HG03175 (cell line): Measurements from ENCODE around the gene GBX2.

Source experiments
- ATAC-seq: cut with Tn5 transposase; IDR thresholded peaks from one replicate; pipeline ENCODE4 v1.9.1; 2021; ENCODE audit warnings: mild to moderate bottlenecking, moderate library complexity; ENCODE audit not compliant: unreplicated experiment

Gene GBX2

GRCh38 chr2:236168110-236169080, at the start of gene GBX2:
GBX2 (minus strand) TSS chr2:236168386; CDS start chr2:236167971, 415 bp downstream.
- ATAC-seq: no peak

- ATAC-seq: no peak
These were observed 49.7 kb upstream of the GBX2 start for GRCh38 chr2:236217926-236218325.

- no peak for ATAC-seq
These were observed 48.5 kb upstream of the GBX2 start for GRCh38 chr2:236216711-236217110.

GRCh38 chr2:236215761-236216333, 47.7 kb upstream of the GBX2 start:
- ATAC-seq: no peak

DNA sequence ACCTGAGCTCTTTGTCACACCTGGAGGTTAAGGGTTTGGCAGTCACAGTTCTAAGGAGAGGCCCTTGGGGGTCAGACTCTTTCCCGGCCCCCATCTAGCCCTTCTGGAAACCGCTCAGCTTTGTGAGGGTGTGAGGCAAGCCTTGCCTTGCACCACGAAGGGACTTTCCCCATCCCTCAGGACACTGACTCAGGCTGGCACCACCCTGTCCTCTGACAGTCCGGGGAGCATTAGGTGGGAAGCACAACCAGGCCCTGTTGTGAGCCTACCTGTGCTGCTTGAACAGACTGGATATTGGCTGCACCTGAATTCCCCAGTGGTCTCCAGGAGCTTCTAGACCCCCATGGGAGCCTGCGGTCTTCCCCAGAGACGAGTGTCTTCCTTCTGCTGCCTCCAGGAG, 47.0 kb upstream of the GBX2 start:
- ATAC-seq: no peak

DNA sequence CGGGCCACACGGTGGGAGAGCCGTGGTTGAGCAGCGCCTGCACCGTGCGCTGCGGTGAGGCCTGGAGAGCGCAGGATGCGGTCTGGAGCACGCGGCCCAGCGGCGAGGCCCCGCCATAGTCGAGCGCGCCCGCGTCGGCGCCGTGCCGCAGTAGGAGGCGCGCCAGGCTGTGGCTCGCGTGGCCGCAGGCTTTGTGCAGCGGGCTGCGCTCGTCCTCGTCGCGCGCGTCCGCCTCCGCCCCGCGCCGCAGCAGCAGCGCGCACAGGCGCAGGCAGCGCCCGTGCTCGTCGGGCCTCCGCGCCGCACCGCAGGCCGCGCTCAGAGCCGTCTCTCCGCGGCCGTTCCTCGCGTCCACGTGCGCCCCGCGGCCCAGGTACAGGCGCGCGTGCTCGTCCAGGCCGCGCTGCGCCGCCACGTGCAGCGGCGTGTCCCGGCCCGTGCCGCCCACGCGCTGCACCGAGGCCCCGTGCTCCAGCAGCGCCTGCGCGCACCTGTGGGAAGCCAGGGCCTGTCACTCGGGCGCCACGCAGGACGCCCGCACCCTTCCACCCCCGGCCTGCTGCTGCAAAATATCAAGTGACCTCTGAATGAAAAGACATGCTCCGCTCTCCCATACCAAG, 46.3 kb upstream of the GBX2 start:
- no peak for ATAC-seq

DNA sequence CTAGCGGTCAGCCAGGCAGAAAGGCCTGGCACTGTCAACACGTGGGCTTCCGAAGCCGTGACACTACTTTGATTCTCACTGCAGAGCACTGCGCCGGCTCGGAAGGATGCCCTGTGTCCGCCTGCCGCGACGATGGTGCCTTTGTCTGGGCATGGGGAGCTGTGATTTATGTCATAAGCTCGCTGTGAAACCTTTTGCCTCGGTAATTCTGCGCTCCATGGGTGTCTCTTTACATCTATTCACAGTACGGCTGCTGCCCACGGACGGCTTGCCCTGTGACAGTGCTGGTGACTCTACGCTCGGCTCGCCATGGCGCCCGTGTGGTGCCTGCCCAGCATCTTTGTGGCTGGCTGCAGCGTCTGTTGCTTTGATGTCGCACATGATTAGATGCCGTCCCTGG, 43.1 kb upstream of the GBX2 start:
- no peak for ATAC-seq

DNA sequence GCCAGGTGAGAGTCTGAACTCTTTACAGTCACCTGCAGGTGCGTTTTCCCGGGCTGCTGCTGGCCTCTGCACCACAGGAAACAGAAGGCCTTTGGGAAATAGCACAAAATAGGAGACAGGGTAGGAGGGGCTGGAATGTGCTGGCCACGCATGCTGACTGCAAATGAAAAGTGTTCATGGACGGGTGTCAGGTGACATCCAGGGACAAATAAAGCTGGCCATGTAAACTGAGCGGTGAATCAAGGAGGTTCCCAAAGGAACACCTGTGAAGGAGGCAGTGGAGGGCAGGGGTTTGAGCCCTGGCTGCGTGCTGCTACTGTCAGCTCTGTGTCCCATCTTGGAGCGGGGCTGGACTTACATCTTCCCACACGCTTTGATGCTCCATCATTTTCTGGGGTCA, 42.4 kb upstream of the GBX2 start:
- ATAC-seq: no peak

- no peak for ATAC-seq
These were observed 41.8 kb upstream of the GBX2 start for GRCh38 chr2:236209996-236210395.

DNA sequence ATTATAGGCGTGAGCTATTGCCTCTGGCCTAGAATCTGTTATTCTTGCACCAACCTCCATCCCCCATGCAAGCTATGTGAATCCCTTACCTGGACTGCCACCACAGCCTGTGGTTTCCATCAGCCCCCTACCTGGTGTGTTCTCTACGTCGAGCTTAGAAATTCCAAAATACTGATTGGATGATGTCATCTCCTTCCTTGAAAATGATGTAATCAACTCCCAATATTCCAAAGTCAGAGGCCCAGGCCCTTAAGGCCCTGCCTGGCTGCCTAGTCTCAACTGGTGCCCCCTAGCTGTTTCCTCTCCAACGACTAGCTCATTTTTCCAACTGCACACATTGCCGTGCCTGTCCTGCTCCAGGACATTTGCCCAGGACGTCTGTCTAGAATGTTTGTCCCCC, 41.3 kb upstream of the GBX2 start:
- no peak for ATAC-seq

DNA sequence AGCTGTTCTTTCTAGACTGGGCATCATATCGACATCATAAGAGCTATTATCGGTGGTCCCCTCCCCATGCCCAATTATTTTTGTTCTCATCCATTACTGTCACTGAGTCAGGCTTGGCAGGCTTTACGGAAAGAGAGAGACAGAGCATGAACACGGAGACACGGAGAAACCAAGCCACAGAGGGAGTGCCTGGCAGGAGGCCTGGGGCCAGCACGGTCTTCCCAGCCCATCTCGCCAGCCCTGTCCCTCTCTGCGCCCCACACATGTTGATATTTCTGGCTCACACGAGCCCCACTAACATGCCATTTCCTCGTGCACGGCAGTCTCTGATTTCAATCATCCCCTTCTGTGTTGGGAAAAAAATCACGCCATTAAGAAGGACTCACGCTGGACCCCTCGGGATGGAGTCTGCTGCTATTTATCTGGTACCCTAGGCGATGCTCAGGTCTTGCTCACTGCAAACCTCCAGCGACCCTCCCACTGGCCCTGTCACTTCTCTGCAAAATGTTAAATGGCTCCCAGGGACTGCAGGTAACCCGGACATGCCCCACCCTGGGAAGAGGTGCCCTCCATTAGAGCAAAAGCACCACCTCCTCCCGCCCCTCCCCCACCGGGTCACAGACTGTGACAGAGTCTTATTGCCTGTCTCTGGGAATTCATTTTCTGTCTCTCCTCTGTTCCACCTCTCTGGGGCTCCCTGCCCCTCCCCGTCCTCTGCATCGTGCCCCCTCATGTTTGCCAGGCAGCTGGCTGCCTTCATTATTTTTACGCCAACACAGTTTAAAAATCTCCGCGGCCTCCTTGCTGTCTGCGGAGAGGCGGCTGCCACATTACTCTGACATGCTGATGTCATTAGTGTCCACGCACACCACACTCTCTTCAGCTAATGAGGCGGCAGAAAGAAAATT, 40.1 kb upstream of the GBX2 start:
- ATAC-seq: no peak

- ATAC-seq: no peak
These were observed 39.3 kb upstream of the GBX2 start for GRCh38 chr2:236207472-236207871.

- ATAC-seq: no peak
These were observed 37.9 kb upstream of the GBX2 start for GRCh38 chr2:236205867-236206645.

DNA sequence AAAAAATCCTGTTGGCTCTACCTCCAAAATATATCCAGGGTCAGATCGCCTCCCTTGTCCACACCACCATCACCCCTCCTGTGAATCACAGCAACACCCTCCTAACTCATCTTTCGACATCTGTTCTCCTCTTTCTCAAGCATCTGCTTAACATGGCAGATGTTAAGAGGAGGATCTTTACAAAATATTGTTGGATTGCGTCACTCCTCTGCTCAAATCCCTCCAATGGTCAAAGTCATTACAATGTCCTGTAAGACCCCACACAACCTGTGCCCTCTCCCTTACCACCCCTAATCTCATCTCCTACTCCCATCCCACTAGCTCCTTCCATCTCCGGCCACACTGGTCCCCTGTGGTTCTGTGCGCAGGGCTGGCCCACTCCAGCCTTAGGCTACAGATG, 36.8 kb upstream of the GBX2 start:
- no peak for ATAC-seq

- ATAC-seq: no peak
These were observed 32.2 kb upstream of the GBX2 start for GRCh38 chr2:236200378-236200777.

GRCh38 chr2:236196366-236196765, 28.2 kb upstream of the GBX2 start:
- ATAC-seq: no peak

GRCh38 chr2:236195726-236196125, 27.5 kb upstream of the GBX2 start:
- no peak for ATAC-seq

- ATAC-seq: no peak
These were observed 26.6 kb upstream of the GBX2 start for GRCh38 chr2:236194786-236195185.

DNA sequence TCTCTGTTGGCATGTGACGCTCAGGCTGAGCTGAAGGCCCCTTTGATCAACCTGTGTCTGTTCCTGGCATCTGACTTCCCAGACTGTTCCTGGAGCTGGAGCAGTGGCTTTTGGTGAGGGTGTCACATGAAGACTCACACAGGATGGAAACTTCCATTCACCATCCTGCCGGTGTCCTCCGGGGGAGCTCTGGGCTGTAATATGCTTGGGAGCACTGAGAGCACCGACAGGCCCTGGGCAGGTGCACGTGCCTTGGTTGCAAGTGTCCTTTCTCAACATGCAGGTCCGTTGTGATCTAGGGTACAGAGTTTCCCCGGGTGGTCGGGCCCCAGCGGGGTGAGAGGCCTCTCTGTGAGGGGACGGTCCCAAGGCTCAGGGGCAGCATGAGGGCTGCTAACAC, 24.8 kb upstream of the GBX2 start:
- no peak for ATAC-seq

DNA sequence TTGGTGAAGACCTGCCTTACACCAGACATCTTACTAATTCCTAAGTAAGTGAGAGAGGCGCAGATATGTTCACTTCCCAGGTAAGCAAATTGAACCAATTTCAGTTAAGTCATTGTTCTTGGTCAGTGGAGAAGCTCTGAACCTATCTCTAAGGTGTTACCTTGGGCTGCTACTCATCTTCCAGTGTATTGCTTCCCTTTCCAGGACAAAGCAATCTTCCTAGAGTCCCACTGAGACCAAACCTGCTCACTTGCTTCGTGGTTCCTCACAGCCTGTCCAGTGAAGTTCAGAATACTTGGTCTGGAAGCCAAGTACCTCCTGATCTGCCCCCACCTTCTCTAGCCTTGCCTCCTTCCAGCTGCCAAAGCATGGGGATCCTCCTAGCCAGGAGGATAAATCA, 22.5 kb upstream of the GBX2 start:
- no peak for ATAC-seq
